Measurements from ENCODE around the gene SAG. TPM values are rescaled to one million over a fixed set of nuclear protein-coding genes. Genes with fewer than 3 reads are reported as not detected.

Gene SAG
- total and polyA plus RNA-seq, 2 of the 13 experiments (the other 11 are each of a cell fraction or from before 2014, with no cell fraction given), result not detected

DNA sequence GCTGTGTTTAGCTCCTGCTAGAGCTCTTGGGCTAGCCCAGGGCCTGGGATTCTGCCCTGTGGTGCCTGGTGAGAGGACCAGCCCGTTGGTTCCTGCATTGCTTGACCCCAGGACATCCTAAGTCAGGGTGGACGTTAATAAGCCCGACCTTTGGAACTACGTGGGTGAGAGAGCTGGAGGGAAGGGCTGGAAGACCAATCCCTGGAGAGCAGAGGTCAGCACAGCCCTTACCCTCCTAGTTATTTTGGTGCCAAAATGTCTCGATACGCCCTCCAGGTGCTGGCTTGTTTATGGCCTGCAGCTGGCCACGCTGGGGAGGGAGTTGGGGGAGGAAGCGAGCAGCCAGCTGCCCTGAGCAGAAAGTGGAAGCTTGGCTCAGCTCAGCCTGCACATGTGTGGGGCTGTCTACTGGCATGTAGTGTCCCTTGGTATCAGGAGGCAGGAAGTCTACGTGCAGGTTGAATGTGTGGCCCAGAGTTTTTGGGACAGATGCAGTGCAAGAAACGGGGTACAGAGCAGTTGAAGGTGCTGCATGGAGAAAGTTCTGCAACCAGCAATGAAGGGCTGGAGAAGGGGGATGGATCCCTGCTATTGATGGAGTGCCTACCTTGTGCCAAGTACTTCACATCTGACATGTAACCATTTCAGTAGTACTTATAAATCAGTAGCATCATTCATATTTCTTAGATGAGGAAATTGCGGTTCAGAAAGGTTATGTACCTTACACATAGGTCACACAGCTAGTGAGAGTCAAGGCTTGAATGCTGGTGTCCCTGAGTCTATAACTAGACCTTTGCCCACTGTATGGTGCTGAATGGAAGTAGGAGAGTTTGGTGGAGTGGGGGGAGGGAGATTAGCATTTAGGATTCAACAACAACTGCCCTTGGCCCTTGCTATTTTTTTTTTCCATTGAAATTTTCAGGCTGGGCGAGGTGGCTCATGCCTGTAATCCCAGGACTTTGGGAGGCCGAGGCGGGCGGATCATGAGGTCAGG lies 41.7 kb downstream of the SAG start:
- H4K20me1 ChIP-seq (ENCODE audit: insufficient read depth, low read length), result no peaks in the 10 kb centered on the region
- H3K36me3 ChIP-seq (replicated peaks in 1 of 2; ENCODE audit: control insufficient read depth in 1 of 2, insufficient read depth in 2 of 2, low read length in 2 of 2), result no peaks in the 10 kb centered on the region
- peak overlapping the region; percentile 88 for H3K4me2 ChIP-seq (ENCODE audit: low read depth, low read length)
- H3K9me3 ChIP-seq (ENCODE audit: low read length), result no peaks in the 10 kb centered on the region
- peak overlapping the region; percentile 26 for H3K9ac ChIP-seq (ENCODE audit: insufficient read depth, low read depth, low read length)
- 6% methylated on average over 15 of the region's 15 CpGs for WGBS (ENCODE audit: low lambda C conversion rate)
- H3K27me3 ChIP-seq (ENCODE audit: control insufficient read depth in 1 of 2, insufficient read depth in 2 of 2, low read length in 2 of 2), result no peaks in the 10 kb centered on the region; a peak in 1 of 5 replicates
- peak; percentile 62 for DNase-seq (ENCODE audit: low spot score)
- no peaks in the 10 kb centered on the region for H3K79me2 ChIP-seq (ENCODE audit: insufficient read depth, low read length)
- POLR2A ChIA-PET, result interaction anchor here (0.8 to 1.2 kb wide), 3 partner anchors 15 to 98 kb away, joined by 3 to 4 read pairs (median 3); partner anchors contain the start of gene ATG16L1
- in situ Hi-C loops (cut with HindIII; ENCODE audit: extremely low pct_ligation_motif_present, low pct_unique_long_range_greater_than_20kb), result no loop called here
- peak overlapping the region; percentile 30 for H3K27ac ChIP-seq (ENCODE audit: extremely low read length, insufficient read depth, low read length)
- H2AFZ ChIP-seq (ENCODE audit: low read length), result peak overlapping the region; percentile 87
- peak; percentile 66 for ATAC-seq
- intact Hi-C loops (cut with micrococcal nuclease; ENCODE audit: unreplicated experiment), result no loop called here
- peak overlapping the region; percentile 34 to 59 (median 40); a peak in 5 of 6 replicates for H3K4me3 ChIP-seq (replicated peaks in 1 of 3; ENCODE audit: insufficient read depth in 1 of 3, low read depth in 2 of 3, low read length in 3 of 3)
- H3K4me1 ChIP-seq (ENCODE audit: insufficient read depth, low read length), result peaks cover 84% of the 10 kb centered on the region
- CTCF ChIA-PET (ENCODE audit: low intra/inter-chr PET ratio, low total read pairs), result no interaction called here
- peak; percentile 79 for FAIRE-seq
- BruUV-seq (replicated peaks), result no TSS peak
- TF ChIP-seq, protein P1, sequence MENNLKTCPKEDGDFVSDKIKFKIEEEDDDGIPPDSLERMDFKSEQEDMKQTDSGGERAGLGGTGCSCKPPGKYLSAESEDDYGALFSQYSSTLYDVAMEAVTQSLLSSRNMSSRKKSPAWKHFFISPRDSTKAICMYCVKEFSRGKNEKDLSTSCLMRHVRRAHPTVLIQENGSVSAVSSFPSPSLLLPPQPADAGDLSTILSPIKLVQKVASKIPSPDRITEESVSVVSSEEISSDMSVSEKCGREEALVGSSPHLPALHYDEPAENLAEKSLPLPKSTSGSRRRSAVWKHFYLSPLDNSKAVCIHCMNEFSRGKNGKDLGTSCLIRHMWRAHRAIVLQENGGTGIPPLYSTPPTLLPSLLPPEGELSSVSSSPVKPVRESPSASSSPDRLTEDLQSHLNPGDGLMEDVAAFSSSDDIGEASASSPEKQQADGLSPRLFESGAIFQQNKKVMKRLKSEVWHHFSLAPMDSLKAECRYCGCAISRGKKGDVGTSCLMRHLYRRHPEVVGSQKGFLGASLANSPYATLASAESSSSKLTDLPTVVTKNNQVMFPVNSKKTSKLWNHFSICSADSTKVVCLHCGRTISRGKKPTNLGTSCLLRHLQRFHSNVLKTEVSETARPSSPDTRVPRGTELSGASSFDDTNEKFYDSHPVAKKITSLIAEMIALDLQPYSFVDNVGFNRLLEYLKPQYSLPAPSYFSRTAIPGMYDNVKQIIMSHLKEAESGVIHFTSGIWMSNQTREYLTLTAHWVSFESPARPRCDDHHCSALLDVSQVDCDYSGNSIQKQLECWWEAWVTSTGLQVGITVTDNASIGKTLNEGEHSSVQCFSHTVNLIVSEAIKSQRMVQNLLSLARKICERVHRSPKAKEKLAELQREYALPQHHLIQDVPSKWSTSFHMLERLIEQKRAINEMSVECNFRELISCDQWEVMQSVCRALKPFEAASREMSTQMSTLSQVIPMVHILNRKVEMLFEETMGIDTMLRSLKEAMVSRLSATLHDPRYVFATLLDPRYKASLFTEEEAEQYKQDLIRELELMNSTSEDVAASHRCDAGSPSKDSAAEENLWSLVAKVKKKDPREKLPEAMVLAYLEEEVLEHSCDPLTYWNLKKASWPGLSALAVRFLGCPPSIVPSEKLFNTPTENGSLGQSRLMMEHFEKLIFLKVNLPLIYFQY (CRISPR knock-in tag; IDR thresholded peaks at IDR 0.05; ENCODE audit: borderline replicate concordance), result 0 out of 2 replicates have a peak, but pooled peaks have one; percentile 32
- TF ChIP-seq ZNF510 (CRISPR knock-in tag; IDR thresholded peaks at IDR 0.05; ENCODE audit: low read depth), result peak; percentile 71; the same call in 1 of the 2 replicates
- TF ChIP-seq ZNF34 (CRISPR knock-in tag; IDR thresholded peaks at IDR 0.05; ENCODE audit: borderline replicate concordance), result 0 out of 2 replicates have a peak, but pooled peaks have one; percentile 41
- TF ChIP-seq, protein P2, sequence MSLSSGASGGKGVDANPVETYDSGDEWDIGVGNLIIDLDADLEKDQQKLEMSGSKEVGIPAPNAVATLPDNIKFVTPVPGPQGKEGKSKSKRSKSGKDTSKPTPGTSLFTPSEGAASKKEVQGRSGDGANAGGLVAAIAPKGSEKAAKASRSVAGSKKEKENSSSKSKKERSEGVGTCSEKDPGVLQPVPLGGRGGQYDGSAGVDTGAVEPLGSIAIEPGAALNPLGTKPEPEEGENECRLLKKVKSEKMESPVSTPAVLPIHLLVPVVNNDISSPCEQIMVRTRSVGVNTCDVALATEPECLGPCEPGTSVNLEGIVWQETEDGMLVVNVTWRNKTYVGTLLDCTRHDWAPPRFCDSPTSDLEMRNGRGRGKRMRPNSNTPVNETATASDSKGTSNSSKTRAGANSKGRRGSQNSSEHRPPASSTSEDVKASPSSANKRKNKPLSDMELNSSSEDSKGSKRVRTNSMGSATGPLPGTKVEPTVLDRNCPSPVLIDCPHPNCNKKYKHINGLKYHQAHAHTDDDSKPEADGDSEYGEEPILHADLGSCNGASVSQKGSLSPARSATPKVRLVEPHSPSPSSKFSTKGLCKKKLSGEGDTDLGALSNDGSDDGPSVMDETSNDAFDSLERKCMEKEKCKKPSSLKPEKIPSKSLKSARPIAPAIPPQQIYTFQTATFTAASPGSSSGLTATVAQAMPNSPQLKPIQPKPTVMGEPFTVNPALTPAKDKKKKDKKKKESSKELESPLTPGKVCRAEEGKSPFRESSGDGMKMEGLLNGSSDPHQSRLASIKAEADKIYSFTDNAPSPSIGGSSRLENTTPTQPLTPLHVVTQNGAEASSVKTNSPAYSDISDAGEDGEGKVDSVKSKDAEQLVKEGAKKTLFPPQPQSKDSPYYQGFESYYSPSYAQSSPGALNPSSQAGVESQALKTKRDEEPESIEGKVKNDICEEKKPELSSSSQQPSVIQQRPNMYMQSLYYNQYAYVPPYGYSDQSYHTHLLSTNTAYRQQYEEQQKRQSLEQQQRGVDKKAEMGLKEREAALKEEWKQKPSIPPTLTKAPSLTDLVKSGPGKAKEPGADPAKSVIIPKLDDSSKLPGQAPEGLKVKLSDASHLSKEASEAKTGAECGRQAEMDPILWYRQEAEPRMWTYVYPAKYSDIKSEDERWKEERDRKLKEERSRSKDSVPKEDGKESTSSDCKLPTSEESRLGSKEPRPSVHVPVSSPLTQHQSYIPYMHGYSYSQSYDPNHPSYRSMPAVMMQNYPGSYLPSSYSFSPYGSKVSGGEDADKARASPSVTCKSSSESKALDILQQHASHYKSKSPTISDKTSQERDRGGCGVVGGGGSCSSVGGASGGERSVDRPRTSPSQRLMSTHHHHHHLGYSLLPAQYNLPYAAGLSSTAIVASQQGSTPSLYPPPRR (CRISPR knock-in tag; IDR thresholded peaks at IDR 0.05; ENCODE audit: borderline replicate concordance), result peak; percentile 61; the same call in 1 of the 2 replicates
- peak; percentile 64; the same call in 1 of the 2 replicates for TF ChIP-seq ZMYM2 (CRISPR knock-in tag; IDR thresholded peaks at IDR 0.05)
- TF ChIP-seq, protein P3, sequence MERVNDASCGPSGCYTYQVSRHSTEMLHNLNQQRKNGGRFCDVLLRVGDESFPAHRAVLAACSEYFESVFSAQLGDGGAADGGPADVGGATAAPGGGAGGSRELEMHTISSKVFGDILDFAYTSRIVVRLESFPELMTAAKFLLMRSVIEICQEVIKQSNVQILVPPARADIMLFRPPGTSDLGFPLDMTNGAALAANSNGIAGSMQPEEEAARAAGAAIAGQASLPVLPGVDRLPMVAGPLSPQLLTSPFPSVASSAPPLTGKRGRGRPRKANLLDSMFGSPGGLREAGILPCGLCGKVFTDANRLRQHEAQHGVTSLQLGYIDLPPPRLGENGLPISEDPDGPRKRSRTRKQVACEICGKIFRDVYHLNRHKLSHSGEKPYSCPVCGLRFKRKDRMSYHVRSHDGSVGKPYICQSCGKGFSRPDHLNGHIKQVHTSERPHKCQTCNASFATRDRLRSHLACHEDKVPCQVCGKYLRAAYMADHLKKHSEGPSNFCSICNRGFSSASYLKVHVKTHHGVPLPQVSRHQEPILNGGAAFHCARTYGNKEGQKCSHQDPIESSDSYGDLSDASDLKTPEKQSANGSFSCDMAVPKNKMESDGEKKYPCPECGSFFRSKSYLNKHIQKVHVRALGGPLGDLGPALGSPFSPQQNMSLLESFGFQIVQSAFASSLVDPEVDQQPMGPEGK (CRISPR knock-in tag; IDR thresholded peaks at IDR 0.05), result peak; percentile 82
- 0 out of 2 replicates have a peak, but pooled peaks have one; percentile 29 for TF ChIP-seq NR1H2 (CRISPR knock-in tag; IDR thresholded peaks at IDR 0.05; ENCODE audit: borderline replicate concordance, low read depth)
- TF ChIP-seq KDM5B (CRISPR knock-in tag; IDR thresholded peaks at IDR 0.05; ENCODE audit: borderline replicate concordance), result 0 out of 2 replicates have a peak, but pooled peaks have one; percentile 9
- 0 out of 2 replicates have a peak, but pooled peaks have one; percentile 69 for TF ChIP-seq GTF3A (CRISPR knock-in tag; conservative IDR thresholded peaks at IDR 0.05)
- 0 out of 2 replicates have a peak, but pooled peaks have one; percentile 59 for TF ChIP-seq HIVEP1 (CRISPR knock-in tag; IDR thresholded peaks at IDR 0.05)
